ENCODE results near the gene BAIAP2. TPM values are rescaled to one million over a fixed set of nuclear protein-coding genes. Genes with fewer than 3 reads are reported as not detected.

Gene BAIAP2
- polyA plus RNA-seq, 2 donors: 91.2 to 107 TPM

DNA sequence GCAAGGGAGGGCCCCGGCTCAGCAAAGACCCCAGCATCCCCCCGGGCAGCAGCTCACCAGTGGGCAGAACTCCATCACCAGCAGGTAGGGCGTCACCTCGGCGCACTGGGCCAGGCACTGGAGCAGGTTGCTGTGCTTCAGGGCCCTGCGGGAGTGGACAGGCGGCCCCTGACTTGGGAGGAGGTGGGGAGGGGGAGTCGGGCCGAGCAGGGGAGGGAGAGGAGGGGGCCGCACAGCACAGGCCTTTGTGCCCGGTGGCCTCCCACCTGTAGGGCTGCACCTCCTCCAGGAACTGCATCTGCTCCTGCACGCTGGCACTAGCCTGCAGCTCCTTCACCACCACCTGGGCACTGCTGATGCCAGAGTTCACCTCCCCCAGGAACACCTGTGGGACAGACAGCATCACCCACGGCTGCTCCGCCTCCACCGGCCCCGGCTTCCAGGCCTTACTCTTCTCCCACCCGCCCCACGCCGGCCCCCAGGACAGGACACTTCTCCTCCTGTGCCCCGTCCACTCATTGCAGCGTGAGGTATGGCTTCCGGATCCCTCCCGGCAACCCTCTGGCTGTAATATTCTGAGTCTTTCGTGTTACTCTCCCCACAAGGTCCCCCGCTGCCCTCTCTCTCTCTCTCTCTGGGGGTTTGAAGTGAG is 92.7 kb downstream of the BAIAP2 start:
- no peak overlapping the region for H3K27ac ChIP-seq (ENCODE audit: low read depth in 2 of 2, low read length in 1 of 2)
- 64% methylated on average over 23 to 25 of the region's 25 CpGs for WGBS, 2 donors
- H3K36me3 ChIP-seq (ENCODE audit: control insufficient read depth in 2 of 2, insufficient read depth in 2 of 2, low read length in 1 of 2): no peaks in the 10 kb centered on the region
- H3K27me3 ChIP-seq (ENCODE audit: control insufficient read depth in 1 of 2, insufficient read depth in 2 of 2, low read length in 2 of 2): no peaks in the 10 kb centered on the region
- H3K4me3 ChIP-seq (ENCODE audit: low read depth in 1 of 2, low read length in 2 of 2): no peak overlapping the region
- no peaks in the 10 kb centered on the region for H3K9me3 ChIP-seq (ENCODE audit: control insufficient read depth in 2 of 2, insufficient read depth in 1 of 2, low read depth in 1 of 2, low read length in 1 of 2)
- H3K4me1 ChIP-seq (ENCODE audit: control insufficient read depth in 2 of 2, insufficient read depth in 2 of 2, low read length in 1 of 2): peaks cover 0 to 10% of the 10 kb centered on the region in 2 donors

DNA sequence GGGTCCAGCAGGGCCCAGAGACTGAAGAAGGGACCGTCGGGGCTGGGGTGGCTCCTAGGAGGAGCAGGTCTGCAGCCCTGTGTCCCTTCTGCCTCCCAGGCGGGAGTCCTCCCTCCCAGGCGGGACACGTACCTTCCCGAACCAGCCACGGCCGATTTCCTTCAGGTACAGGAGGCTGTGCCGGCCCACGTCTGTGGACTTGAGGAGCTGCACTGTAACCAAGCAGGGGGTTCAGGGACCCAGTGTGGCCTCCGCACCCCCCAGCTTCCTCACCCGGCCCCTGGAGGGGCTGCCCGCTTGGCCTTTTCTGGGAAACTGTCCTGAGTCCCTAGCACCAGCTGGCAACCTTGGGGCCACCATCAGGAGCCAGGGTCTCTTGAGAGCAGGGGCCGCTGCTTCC is 93.4 kb downstream of the BAIAP2 start:
- no peaks in the 10 kb centered on the region for H3K36me3 ChIP-seq (ENCODE audit: control insufficient read depth in 2 of 2, insufficient read depth in 2 of 2, low read length in 1 of 2)
- H3K4me1 ChIP-seq (ENCODE audit: control insufficient read depth in 2 of 2, insufficient read depth in 2 of 2, low read length in 1 of 2): peaks cover 0 to 10% of the 10 kb centered on the region in 2 donors
- no peaks in the 10 kb centered on the region for H3K9me3 ChIP-seq (ENCODE audit: control insufficient read depth in 2 of 2, insufficient read depth in 1 of 2, low read depth in 1 of 2, low read length in 1 of 2)
- 84 to 92% methylated on average over 14 of the region's 14 CpGs for WGBS, 2 donors
- H3K4me3 ChIP-seq (ENCODE audit: low read depth in 1 of 2, low read length in 2 of 2): no peak overlapping the region
- no peak overlapping the region for H3K27ac ChIP-seq (ENCODE audit: low read depth in 2 of 2, low read length in 1 of 2)
- H3K27me3 ChIP-seq (ENCODE audit: control insufficient read depth in 1 of 2, insufficient read depth in 2 of 2, low read length in 2 of 2): no peaks in the 10 kb centered on the region

DNA sequence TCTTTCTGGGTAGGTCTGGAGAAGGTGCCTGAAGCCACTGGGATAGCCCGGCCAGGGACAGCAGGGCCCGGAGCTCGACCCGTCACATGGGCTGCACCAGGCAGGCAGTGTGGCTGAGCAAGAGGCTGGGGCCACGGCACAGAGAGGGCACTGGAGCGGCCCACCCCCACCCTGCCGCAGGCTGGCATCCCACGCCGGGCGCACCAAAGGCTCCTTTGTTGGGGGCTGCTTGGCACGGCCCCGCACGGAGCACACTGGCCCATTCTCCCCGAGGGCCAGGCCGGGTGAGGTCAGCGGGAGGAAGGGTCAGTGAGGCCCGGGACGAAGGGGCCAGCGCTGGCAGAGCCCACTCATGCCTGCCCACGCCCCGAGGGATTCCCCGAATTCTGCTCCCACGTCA is 93.8 kb downstream of the BAIAP2 start:
- no peak overlapping the region for H3K4me3 ChIP-seq (ENCODE audit: low read depth in 1 of 2, low read length in 2 of 2)
- no peaks in the 10 kb centered on the region for H3K27me3 ChIP-seq (ENCODE audit: control insufficient read depth in 1 of 2, insufficient read depth in 2 of 2, low read length in 2 of 2)
- H3K27ac ChIP-seq (ENCODE audit: low read depth in 2 of 2, low read length in 1 of 2): no peak overlapping the region
- H3K9me3 ChIP-seq (ENCODE audit: control insufficient read depth in 2 of 2, insufficient read depth in 1 of 2, low read depth in 1 of 2, low read length in 1 of 2): no peaks in the 10 kb centered on the region
- H3K36me3 ChIP-seq (ENCODE audit: control insufficient read depth in 2 of 2, insufficient read depth in 2 of 2, low read length in 1 of 2): no peaks in the 10 kb centered on the region
- whole genome bisulfite sequencing, 2 donors: 84 to 89% methylated on average over 23 of the region's 23 CpGs
- H3K4me1 ChIP-seq (ENCODE audit: control insufficient read depth in 2 of 2, insufficient read depth in 2 of 2, low read length in 1 of 2): peaks cover 0 to 10% of the 10 kb centered on the region in 2 donors

DNA sequence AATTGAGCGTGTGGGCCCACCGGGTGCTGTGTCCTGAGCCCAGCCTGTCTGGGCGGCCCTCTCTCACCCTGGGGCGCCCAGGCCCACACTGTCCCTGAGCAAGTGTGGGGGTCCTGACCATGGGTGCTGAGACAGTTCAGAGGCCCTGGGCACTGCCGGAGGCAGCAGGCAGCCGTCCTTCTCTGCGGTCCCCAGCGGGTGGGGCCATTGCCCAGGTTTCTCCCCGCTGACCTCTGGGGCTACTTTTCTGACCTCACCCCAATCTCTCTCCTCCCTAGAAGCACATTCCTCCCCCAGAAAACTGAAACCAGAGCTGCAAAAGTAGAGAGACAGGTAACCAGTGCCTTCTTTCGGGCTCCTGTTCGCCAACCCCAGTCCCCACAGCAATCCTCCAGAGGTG is 94.3 kb downstream of the BAIAP2 start:
- Histone ChIP-seq H3K27ac (ENCODE audit: low read depth in 2 of 2, low read length in 1 of 2) (no peak overlapping the region), H3K9me3 (ENCODE audit: control insufficient read depth in 2 of 2, insufficient read depth in 1 of 2, low read depth in 1 of 2, low read length in 1 of 2) (no peaks in the 10 kb centered on the region), H3K4me3 (ENCODE audit: low read depth in 1 of 2, low read length in 2 of 2) (no peak overlapping the region), H3K4me1 (ENCODE audit: control insufficient read depth in 2 of 2, insufficient read depth in 2 of 2, low read length in 1 of 2) (peaks cover 0 to 10% of the 10 kb centered on the region in 2 donors), H3K27me3 (ENCODE audit: control insufficient read depth in 1 of 2, insufficient read depth in 2 of 2, low read length in 2 of 2) (no peaks in the 10 kb centered on the region), H3K36me3 (ENCODE audit: control insufficient read depth in 2 of 2, insufficient read depth in 2 of 2, low read length in 1 of 2) (no peaks in the 10 kb centered on the region)
- 86 to 89% methylated on average over 10 to 11 of the region's 11 CpGs for WGBS, 2 donors

DNA sequence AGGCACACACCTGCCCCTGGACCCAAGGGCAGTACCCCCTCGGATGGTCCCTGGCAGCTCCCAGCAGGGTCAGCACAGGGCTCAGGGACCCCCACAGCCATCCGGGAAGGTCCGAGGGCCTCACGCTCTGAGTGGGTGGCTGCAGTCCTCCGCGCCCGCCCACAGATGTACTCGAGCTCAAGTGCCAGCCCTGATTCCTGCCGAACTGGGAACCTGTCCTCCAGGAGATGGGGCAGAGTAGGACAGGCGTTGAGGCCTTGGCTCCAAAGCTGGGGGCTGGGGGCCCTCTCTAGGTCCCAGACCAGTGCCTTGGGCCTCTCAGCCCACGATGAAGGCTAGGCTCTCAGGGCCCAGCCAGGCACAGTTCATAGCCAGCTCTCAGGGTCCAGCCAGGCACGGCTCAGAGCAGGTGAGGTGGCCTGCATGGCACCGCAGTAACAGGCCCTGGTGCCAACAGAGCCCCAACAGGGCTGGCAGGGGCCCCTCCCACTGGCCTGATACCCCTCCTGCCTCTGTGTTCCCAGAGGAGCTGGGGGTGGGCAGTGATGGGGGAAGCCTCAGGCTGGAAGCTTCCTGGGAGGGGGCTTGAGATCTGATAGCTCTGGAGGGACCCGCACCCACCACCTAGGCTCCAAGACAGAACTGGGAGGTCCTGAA is 94.9 kb downstream of the BAIAP2 start:
- Histone ChIP-seq H3K4me3 (ENCODE audit: low read depth in 1 of 2, low read length in 2 of 2) (no peak overlapping the region), H3K27ac (ENCODE audit: low read depth in 2 of 2, low read length in 1 of 2) (no peak overlapping the region)

DNA sequence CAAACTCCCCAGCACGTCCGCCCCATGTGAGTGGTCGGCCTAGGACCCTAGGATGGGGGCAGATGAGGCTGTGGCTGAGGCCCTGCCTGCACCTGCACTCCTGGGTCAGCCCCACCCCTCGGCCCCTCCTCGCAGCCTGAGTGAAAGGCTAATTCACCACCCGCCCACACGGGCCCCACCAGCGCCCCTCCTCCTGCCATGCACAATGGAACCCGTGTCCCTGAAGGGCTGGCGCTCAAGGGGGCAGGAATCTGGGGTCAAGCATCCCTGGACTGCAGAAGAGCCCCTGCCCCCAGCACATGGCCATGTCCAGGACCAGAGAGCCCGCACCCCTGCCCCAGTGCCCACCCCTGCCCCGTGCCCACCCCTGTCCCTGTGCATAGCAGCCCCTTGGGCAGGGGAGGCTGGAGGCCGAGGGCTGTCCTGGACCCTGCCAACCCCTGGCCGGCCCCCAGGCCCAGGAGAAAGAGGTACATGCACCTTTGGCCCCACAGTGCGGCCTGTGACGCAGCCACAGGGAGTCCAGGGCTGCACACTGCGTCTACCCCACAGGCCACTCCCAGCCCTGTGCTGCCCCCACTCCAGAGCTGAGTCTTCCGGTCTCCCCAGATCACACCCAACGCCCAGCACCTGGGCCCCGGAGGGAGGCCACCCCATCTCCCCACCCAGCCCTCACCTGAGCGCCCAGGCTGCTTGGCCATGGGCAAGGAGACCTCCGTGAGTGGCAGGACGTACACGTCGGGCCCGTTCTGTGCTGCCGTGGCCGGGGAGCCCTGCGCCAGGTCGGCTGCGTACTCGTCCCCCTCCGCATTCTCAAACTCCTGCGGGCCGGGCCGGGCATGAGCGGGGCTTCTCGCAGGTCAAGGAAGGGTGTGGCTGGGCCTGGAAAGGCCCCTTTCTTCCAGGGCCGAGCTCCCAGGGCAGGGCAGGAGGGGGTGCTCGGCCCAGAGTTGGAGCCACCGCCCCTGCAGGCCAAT is 95.7 kb downstream of the BAIAP2 start:
- no peak overlapping the region for H3K4me3 ChIP-seq (ENCODE audit: low read depth in 1 of 2, low read length in 2 of 2)
- no peaks in the 10 kb centered on the region for H3K36me3 ChIP-seq (ENCODE audit: control insufficient read depth in 2 of 2, insufficient read depth in 2 of 2, low read length in 1 of 2)
- H3K9me3 ChIP-seq (ENCODE audit: control insufficient read depth in 2 of 2, insufficient read depth in 1 of 2, low read depth in 1 of 2, low read length in 1 of 2): no peaks in the 10 kb centered on the region
- H3K4me1 ChIP-seq (ENCODE audit: control insufficient read depth in 2 of 2, insufficient read depth in 2 of 2, low read length in 1 of 2): peaks cover 0 to 2% of the 10 kb centered on the region in 2 donors
- no peaks in the 10 kb centered on the region for H3K27me3 ChIP-seq (ENCODE audit: control insufficient read depth in 1 of 2, insufficient read depth in 2 of 2, low read length in 2 of 2)
- WGBS, 2 donors: 76 to 84% methylated on average over 37 to 41 of the region's 41 CpGs
- no peak overlapping the region for H3K27ac ChIP-seq (ENCODE audit: low read depth in 2 of 2, low read length in 1 of 2)

More for the DNA sequence above, 94.9 kb downstream of the BAIAP2 start:
- H3K4me1 ChIP-seq (ENCODE audit: control insufficient read depth in 2 of 2, insufficient read depth in 2 of 2, low read length in 1 of 2): peaks cover 0 to 6% of the 10 kb centered on the region in 2 donors
- 80 to 81% methylated on average over 14 of the region's 14 CpGs for WGBS, 2 donors
- H3K27me3 ChIP-seq (ENCODE audit: control insufficient read depth in 1 of 2, insufficient read depth in 2 of 2, low read length in 2 of 2): no peaks in the 10 kb centered on the region
- no peaks in the 10 kb centered on the region for H3K9me3 ChIP-seq (ENCODE audit: control insufficient read depth in 2 of 2, insufficient read depth in 1 of 2, low read depth in 1 of 2, low read length in 1 of 2)
- H3K36me3 ChIP-seq (ENCODE audit: control insufficient read depth in 2 of 2, insufficient read depth in 2 of 2, low read length in 1 of 2): no peaks in the 10 kb centered on the region

DNA sequence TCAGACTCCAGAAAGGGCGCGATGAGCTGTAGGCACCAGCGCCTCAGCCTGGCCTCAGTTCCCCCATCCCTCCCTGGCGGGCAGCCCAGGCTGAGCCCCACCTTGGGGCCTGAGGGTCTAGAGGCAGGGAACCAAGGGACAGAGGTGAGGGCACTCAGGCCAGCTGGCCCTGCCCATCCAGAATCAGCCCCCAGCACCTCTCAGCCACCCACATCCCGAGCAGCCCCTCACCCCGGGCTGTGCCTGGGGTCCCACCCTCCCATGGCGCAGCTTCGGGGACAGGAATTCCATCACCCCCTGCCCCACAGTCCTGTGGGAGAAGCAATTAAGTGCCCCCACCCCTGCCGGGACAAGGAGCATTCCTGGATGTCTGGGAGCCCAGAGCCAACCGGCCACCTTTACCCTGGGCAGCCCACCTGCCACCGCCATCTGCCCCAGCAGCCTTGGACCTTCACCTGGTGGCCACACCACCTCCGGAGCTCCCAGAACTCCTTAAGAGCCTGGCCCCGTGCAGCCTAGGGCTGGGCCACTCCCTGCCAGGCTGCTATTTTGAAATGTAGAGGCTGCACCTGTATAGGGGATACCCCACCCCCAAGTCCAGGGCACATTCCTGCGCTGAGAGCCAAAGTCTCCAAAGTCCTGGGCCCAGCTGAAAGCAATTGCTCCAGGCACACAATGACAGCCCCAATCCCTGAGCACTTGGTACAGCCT is 96.7 kb downstream of the BAIAP2 start:
- WGBS, 2 donors: 73 to 84% methylated on average over 14 of the region's 14 CpGs
- Histone ChIP-seq H3K4me3 (ENCODE audit: low read depth in 1 of 2, low read length in 2 of 2) (no peak overlapping the region), H3K36me3 (ENCODE audit: control insufficient read depth in 2 of 2, insufficient read depth in 2 of 2, low read length in 1 of 2) (no peaks in the 10 kb centered on the region), H3K27me3 (ENCODE audit: control insufficient read depth in 1 of 2, insufficient read depth in 2 of 2, low read length in 2 of 2) (no peaks in the 10 kb centered on the region), H3K27ac (ENCODE audit: low read depth in 2 of 2, low read length in 1 of 2) (no peak overlapping the region), H3K9me3 (ENCODE audit: control insufficient read depth in 2 of 2, insufficient read depth in 1 of 2, low read depth in 1 of 2, low read length in 1 of 2) (no peaks in the 10 kb centered on the region), H3K4me1 (ENCODE audit: control insufficient read depth in 2 of 2, insufficient read depth in 2 of 2, low read length in 1 of 2) (no peaks in the 10 kb centered on the region)

DNA sequence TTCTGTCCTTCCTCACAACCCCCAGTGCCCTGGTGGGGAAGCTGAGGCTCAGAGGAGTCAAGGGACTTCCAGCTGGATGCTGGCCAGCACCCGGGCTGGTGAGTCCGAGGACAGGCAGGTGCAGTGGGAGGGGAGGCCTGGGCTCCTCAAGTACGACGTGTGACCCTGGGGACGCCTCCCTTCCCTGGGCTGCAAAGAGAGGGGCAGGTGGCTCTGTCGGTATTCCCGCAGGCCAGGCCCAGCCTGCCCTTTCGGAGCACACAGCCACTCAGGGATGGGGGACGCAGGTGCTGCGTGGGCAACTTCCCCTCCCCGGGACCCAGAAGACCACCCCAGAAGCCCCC is 97.2 kb downstream of the BAIAP2 start:
- no peaks in the 10 kb centered on the region for H3K4me1 ChIP-seq (ENCODE audit: control insufficient read depth in 2 of 2, insufficient read depth in 2 of 2, low read length in 1 of 2)
- no peaks in the 10 kb centered on the region for H3K27me3 ChIP-seq (ENCODE audit: control insufficient read depth in 1 of 2, insufficient read depth in 2 of 2, low read length in 2 of 2)
- H3K9me3 ChIP-seq (ENCODE audit: control insufficient read depth in 2 of 2, insufficient read depth in 1 of 2, low read depth in 1 of 2, low read length in 1 of 2): no peaks in the 10 kb centered on the region
- no peaks in the 10 kb centered on the region for H3K36me3 ChIP-seq (ENCODE audit: control insufficient read depth in 2 of 2, insufficient read depth in 2 of 2, low read length in 1 of 2)
- no peak overlapping the region for H3K27ac ChIP-seq (ENCODE audit: low read depth in 2 of 2, low read length in 1 of 2)
- H3K4me3 ChIP-seq (ENCODE audit: low read depth in 1 of 2, low read length in 2 of 2): no peak overlapping the region
- WGBS, 2 donors: 62 to 77% methylated on average over 11 of the region's 11 CpGs

Measured in esophagus (tissue), 2 donors.